ENCODE data around the gene NOL9. TPM values are rescaled to one million over a fixed set of nuclear protein-coding genes. Genes with fewer than 3 reads are reported as not detected.
"Not testable (repeated sequence)": the region's sequence is repeated elsewhere in the genome, so short reads cannot be mapped to it uniquely, and the experiment has no call there.

NOL9 gene
- total RNA-seq, 2 donors from 2014 or later: 62.3 to 77.7 TPM

- ATAC-seq (peak; percentile 75), DNase-seq (peak; percentile 34 to 60 (median 55))
- Mint-ChIP-seq H3K4me1 (peaks cover 16% of the 10 kb centered on the region), H3K4me3 (peak overlapping the region; percentile 82), H3K27ac (peak overlapping the region; percentile 47), H3K27me3 (peaks cover 4% of the 10 kb centered on the region), H3K36me3 (ENCODE audit: low read depth) (no peaks in the 10 kb centered on the region)
- no peaks in the 10 kb centered on the region for H3K9me3 ChIP-seq (ENCODE audit: control insufficient read depth, low read length, poor library complexity, severe bottlenecking)
Measured at GRCh38 chr1:6497215-6497866, 57.0 kb downstream of the NOL9 start.

DNA sequence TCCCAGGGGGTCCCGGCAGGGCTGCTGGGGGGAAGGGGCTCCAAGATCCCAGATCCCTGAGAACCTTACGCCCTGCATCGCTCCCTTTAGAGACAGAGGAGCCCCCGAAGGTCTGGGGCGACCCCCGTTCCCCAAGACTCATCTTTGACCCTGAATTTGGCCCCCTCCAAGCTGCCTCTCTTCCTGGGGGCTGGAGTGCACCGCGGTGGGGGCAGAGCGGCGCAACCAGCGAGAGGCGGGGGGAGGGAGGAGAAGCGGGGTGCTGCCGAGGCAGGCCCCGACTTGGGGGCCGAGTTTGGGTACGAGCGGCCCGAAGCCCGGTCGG, 57.5 kb downstream of the NOL9 start:
- H3K9me3 ChIP-seq (ENCODE audit: control insufficient read depth, low read length, poor library complexity, severe bottlenecking): no peaks in the 10 kb centered on the region
- Mint-ChIP-seq H3K4me1 (peaks cover 17% of the 10 kb centered on the region), H3K4me3 (peak overlapping the region; percentile 72), H3K36me3 (ENCODE audit: low read depth) (no peaks in the 10 kb centered on the region), H3K27ac (no peak overlapping the region), H3K27me3 (peaks cover 4% of the 10 kb centered on the region)
- no peak for ATAC-seq
- no peak for DNase-seq

DNA sequence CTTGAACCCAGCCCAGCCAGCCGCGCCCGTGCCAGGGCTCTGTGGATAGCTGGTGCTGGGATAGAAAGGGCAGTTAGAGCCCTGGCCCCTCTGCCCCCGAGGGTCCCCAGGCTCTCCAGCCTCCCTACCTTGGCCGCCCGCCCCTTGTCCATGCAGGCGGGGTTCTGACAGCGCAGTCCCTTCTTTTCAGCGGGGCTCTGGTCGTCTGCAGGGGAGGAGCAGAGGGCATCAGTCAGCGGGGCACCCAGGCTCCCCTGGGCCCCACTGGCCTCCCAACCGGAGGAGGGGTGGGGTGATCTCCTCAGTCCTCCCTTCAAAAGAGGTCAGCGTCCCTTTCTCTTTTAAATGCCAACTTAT, 58.0 kb downstream of the NOL9 start:
- Mint-ChIP-seq H3K27me3 (peaks cover 2% of the 10 kb centered on the region), H3K36me3 (ENCODE audit: low read depth) (no peaks in the 10 kb centered on the region), H3K4me1 (peaks cover 22% of the 10 kb centered on the region), H3K4me3 (peak overlapping the region; percentile 72), H3K27ac (no peak overlapping the region)
- ATAC-seq (no peak), DNase-seq (no peak)
- no peaks in the 10 kb centered on the region for H3K9me3 ChIP-seq (ENCODE audit: control insufficient read depth, low read length, poor library complexity, severe bottlenecking)

DNA sequence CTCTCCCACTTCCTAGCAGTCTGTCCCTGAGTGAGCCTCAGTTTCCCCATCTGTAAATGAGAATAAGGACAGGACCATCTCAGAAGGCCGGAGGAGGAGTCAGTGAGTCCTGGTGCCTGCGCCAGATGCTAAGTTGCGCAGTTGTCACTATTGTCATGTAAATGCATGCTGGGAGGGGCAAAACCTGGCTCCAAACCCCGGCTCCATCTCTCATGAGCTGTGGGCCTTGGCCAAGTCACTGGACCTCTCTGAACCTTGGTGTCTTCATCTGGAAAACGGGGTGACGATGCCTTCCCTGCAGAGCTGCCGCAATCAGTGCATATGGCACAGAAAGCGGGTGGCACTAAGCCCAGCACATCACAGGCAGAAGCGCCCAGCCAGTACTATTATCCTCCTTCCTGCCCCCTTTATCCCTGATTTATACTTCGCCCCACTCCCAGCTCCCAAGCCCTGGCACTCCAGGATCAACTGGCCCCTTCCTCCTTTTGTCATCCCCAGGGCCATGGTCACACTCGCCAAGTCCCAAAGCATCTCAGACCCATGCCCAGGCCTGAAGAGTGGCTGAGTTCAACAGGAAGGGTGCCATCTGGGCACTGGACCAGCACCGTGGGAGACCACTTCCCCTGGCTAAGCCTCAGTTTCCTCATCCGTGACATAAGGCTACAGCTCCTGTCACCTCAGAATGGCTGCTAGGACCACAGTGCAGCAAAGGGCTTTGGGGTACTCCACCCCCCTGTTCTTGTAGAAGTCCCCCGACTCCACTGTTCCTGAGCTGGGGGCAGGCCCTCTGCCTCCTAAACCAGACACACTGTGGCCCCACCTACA, 58.6 kb downstream of the NOL9 start:
- H3K27ac Mint-ChIP-seq: no peak overlapping the region

DNA sequence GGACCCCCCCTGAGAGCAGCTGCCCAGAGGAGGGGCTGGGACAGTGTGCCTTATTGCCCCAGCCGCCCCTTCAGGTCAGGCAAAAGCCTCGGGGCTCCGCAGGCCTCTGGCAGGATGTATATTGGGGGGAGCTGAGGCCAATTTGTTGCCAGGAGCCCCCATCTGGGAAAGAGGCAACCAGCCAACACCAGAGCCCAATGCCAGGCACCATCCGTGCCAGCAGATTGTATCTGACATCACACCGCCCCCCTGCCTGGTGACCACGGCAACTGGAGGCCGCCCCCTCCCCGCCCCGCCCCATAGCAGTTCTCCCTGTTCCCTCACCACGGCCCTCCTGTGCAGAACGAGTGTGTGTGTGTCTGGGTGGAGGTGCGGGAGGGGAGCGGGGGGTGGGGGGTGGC, 59.3 kb downstream of the NOL9 start:
- no peaks in the 10 kb centered on the region for H3K9me3 ChIP-seq (ENCODE audit: control insufficient read depth, low read length, poor library complexity, severe bottlenecking)
- Mint-ChIP-seq H3K27ac (peak overlapping the region; percentile 24), H3K36me3 (ENCODE audit: low read depth) (no peaks in the 10 kb centered on the region), H3K4me3 (no peak overlapping the region), H3K4me1 (peaks cover 23% of the 10 kb centered on the region), H3K27me3 (no peaks in the 10 kb centered on the region)
- DNase-seq (no peak), ATAC-seq (no peak)

More for the DNA sequence above, 58.6 kb downstream of the NOL9 start:
- Mint-ChIP-seq H3K4me3 (peak overlapping the region; percentile 72), H3K36me3 (ENCODE audit: low read depth) (no peaks in the 10 kb centered on the region), H3K27me3 (no peaks in the 10 kb centered on the region), H3K4me1 (peaks cover 20% of the 10 kb centered on the region)
- H3K9me3 ChIP-seq (ENCODE audit: control insufficient read depth, low read length, poor library complexity, severe bottlenecking): no peaks in the 10 kb centered on the region
- DNase-seq (no peak), ATAC-seq (no peak)

DNA sequence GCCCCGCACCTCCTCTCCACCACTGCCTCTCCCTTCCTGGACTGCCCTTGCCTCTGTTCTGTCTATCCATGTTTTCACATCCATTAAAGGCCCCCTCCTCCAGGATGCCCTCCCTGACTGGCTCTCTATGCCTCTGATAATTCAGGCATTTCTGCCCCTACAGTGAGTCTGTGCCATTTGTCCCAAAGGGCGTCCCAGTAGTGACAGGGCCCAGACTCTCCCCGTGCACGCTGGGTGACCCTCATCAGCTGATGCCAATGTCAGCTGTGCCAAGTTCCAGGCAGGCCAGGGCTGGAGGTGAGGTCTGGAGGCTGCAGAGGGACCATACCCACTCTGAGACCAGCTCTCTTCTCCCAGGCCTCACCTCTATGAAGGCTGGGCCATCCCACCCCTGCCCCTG, 59.7 kb downstream of the NOL9 start:
- DNase-seq: no peak
- Mint-ChIP-seq H3K27ac (peak overlapping the region; percentile 24), H3K36me3 (ENCODE audit: low read depth) (no peaks in the 10 kb centered on the region), H3K4me1 (peaks cover 24% of the 10 kb centered on the region), H3K4me3 (no peak overlapping the region), H3K27me3 (no peaks in the 10 kb centered on the region)
- no peak for ATAC-seq
- no peaks in the 10 kb centered on the region for H3K9me3 ChIP-seq (ENCODE audit: control insufficient read depth, low read length, poor library complexity, severe bottlenecking)

DNA sequence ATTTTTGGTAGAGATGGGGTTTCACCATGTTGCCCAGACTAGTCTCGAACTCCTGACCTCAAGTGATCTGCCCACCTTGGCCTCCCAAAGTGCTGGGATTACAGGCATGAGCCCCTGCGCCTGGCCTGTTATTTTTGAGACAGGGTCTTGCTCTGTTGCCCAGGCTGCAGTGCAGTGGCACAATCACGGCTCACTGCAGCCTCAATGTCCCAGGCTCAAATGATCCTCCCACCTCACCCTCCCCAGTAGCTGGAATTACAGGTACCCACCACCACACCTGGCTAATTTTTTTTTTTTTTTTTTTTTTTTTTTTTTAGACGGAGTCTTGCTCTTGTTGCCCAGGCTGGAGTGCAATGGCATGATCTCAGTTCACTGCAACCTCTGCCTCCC, 60.5 kb downstream of the NOL9 start:
- not testable (repeated sequence) for H3K27me3 Mint-ChIP-seq; H3K9me3 ChIP-seq (ENCODE audit: control insufficient read depth, low read length, poor library complexity, severe bottlenecking); H3K4me3 Mint-ChIP-seq; DNase-seq; H3K36me3 Mint-ChIP-seq (ENCODE audit: low read depth); ATAC-seq
- H3K4me1 Mint-ChIP-seq: peaks cover 24% of the 10 kb centered on the region
- peak overlapping the region; percentile 92 for H3K27ac Mint-ChIP-seq

- Mint-ChIP-seq H3K36me3 (ENCODE audit: low read depth) (peaks cover 2% of the 10 kb centered on the region), H3K27me3 (peaks cover 9% of the 10 kb centered on the region), H3K4me3 (peak overlapping the region; percentile 89), H3K4me1 (peaks cover 23% of the 10 kb centered on the region), H3K27ac (peak overlapping the region; percentile 92)
- DNase-seq (no peak), ATAC-seq (no peak)
- H3K9me3 ChIP-seq (ENCODE audit: control insufficient read depth, low read length, poor library complexity, severe bottlenecking): no peaks in the 10 kb centered on the region
Measured at GRCh38 chr1:6491966-6492365, 62.3 kb downstream of the NOL9 start.

GRCh38 chr1:6491480-6491962, 62.8 kb downstream of the NOL9 start, which contains the start of gene PLEKHG5:
TSS of gene PLEKHG5 (minus strand) at chr1:6491667. CDS start at chr1:6477571, 14,096 bp downstream.
- H3K36me3 Mint-ChIP-seq (ENCODE audit: low read depth): peaks cover 2% of the 10 kb centered on the region
- H3K27ac Mint-ChIP-seq: peak within 1 kb of the TSS; percentile 92
- no peaks in the 10 kb centered on the region for H3K9me3 ChIP-seq (ENCODE audit: control insufficient read depth, low read length, poor library complexity, severe bottlenecking)
- H3K27me3 Mint-ChIP-seq: peaks cover 10% of the 10 kb centered on the region
- peak within 1 kb of the TSS; percentile 89 for H3K4me3 Mint-ChIP-seq
- peaks cover 25% of the 10 kb centered on the region for H3K4me1 Mint-ChIP-seq
- no peak for ATAC-seq
- DNase-seq: no peak

- no peak for ATAC-seq
- H3K9me3 ChIP-seq (ENCODE audit: control insufficient read depth, low read length, poor library complexity, severe bottlenecking): no peaks in the 10 kb centered on the region
- no peak for DNase-seq
- H3K4me3 Mint-ChIP-seq: peak overlapping the region; percentile 89
- H3K27ac Mint-ChIP-seq: peak overlapping the region; percentile 92
- H3K4me1 Mint-ChIP-seq: peaks cover 29% of the 10 kb centered on the region
- peaks cover 2% of the 10 kb centered on the region for H3K36me3 Mint-ChIP-seq (ENCODE audit: low read depth)
- H3K27me3 Mint-ChIP-seq: peaks cover 14% of the 10 kb centered on the region
Measured at GRCh38 chr1:6491081-6491449, 63.2 kb downstream of the NOL9 start.

GRCh38 chr1:6490181-6491080, 63.9 kb downstream of the NOL9 start:
- no peaks in the 10 kb centered on the region for H3K9me3 ChIP-seq (ENCODE audit: control insufficient read depth, low read length, poor library complexity, severe bottlenecking)
- H3K27me3 Mint-ChIP-seq: peaks cover 15% of the 10 kb centered on the region
- peak overlapping the region; percentile 92 for H3K27ac Mint-ChIP-seq
- peak overlapping the region; percentile 89 for H3K4me3 Mint-ChIP-seq
- H3K36me3 Mint-ChIP-seq (ENCODE audit: low read depth): peaks cover 2% of the 10 kb centered on the region
- DNase-seq (peak; percentile 27 to 45 (median 31)), ATAC-seq (peak; percentile 57)
- peaks cover 28% of the 10 kb centered on the region for H3K4me1 Mint-ChIP-seq

GRCh38 chr1:6489799-6490180, 64.5 kb downstream of the NOL9 start:
- peaks cover 15% of the 10 kb centered on the region for H3K27me3 Mint-ChIP-seq

DNA sequence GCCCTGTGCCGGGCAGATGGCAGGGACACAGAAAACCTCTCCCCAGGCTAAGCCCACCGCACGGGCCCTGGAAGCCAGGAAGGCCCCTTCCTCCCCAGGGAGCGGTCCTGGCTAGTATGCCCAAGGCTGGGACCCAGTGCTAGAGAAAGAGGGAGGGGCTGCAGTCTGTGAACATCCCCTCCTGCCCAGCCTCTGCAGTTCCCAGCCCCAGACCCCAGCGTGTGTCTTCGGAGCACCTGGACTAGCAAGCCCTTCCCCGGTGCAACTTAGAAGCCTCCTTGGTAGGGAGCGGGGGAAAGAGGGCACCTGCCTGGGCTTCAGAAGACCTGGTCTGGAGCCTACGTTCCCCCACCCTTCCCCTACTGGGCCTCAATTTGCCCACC, 64.9 kb downstream of the NOL9 start:
- Mint-ChIP-seq H3K4me1 (peaks cover 29% of the 10 kb centered on the region), H3K36me3 (ENCODE audit: low read depth) (peaks cover 2% of the 10 kb centered on the region), H3K27ac (no peak overlapping the region), H3K27me3 (peaks cover 15% of the 10 kb centered on the region), H3K4me3 (peak overlapping the region; percentile 28)
- DNase-seq: no peak
- no peak for ATAC-seq
- no peaks in the 10 kb centered on the region for H3K9me3 ChIP-seq (ENCODE audit: control insufficient read depth, low read length, poor library complexity, severe bottlenecking)

More at GRCh38 chr1:6489799-6490180, 64.5 kb downstream of the NOL9 start:
- ATAC-seq (peak; percentile 73), DNase-seq (peak; percentile 69 to 80 (median 72))
- peak overlapping the region; percentile 89 for H3K4me3 Mint-ChIP-seq
- H3K36me3 Mint-ChIP-seq (ENCODE audit: low read depth): peaks cover 2% of the 10 kb centered on the region
- no peaks in the 10 kb centered on the region for H3K9me3 ChIP-seq (ENCODE audit: control insufficient read depth, low read length, poor library complexity, severe bottlenecking)
- H3K4me1 Mint-ChIP-seq: peaks cover 29% of the 10 kb centered on the region
- H3K27ac Mint-ChIP-seq: no peak overlapping the region
